Glutamatergic neuron (in vitro differentiated cells): ENCODE results near the gene DLEU7. TPM values are rescaled to one million over a fixed set of nuclear protein-coding genes. Genes with fewer than 3 reads are reported as not detected.

Experiments used
- DNase-seq: peaks from one replicate; pipeline ENCODE4 v3.0.0; 2022
- H3K27ac Mint-ChIP-seq: one replicate; pipeline ENCODE4 v1.8.0; 2020; ENCODE audit warnings: mild to moderate bottlenecking, mixed read lengths, inconsistent platforms; ENCODE audit not compliant: unreplicated experiment
- H3K27me3 Mint-ChIP-seq: one replicate; pipeline ENCODE4 v1.8.0; 2020; ENCODE audit warnings: mild to moderate bottlenecking, moderate library complexity, mixed read lengths, inconsistent platforms; ENCODE audit not compliant: unreplicated experiment
- H3K36me3 Mint-ChIP-seq: one replicate; pipeline ENCODE4 v1.8.0; 2020; ENCODE audit warnings: mild to moderate bottlenecking, mixed read lengths, inconsistent platforms; ENCODE audit not compliant: unreplicated experiment
- H3K4me1 Mint-ChIP-seq: one replicate; pipeline ENCODE4 v1.8.0; 2020; ENCODE audit warnings: mild to moderate bottlenecking, low read depth, mixed read lengths, inconsistent platforms; ENCODE audit not compliant: unreplicated experiment
- H3K4me3 Mint-ChIP-seq: one replicate; pipeline ENCODE4 v1.8.0; 2020; ENCODE audit warnings: mild to moderate bottlenecking, mixed read lengths, inconsistent platforms; ENCODE audit not compliant: unreplicated experiment
- H3K9me3 Mint-ChIP-seq: one replicate; pipeline ENCODE4 v1.8.0; 2020; ENCODE audit warnings: mild to moderate bottlenecking, moderate library complexity, mixed read lengths, inconsistent platforms; ENCODE audit not compliant: unreplicated experiment
- total RNA-seq: library from RNA; stranded (reverse); fragmentation: NEBNext Ultra II Directional; extraction: Animal tissue kit (Norgen Biotek cat#: 25700); gene quantifications from one replicate; pipeline ENCODE4 v1.2.1, GENCODE V29; 2021; ENCODE audit not compliant: unreplicated experiment
- TF ChIP-seq, protein P1 (sequence below): fragments of 200-600 bp; sonication (generic); IDR thresholded peaks from one replicate; pipeline ENCODE4 v1.5.0; 2021; ENCODE audit not compliant: partially characterized antibody, unreplicated experiment

Gene DLEU7
- total RNA-seq, 1 donor from 2014 or later: 2.3 TPM

DNA sequence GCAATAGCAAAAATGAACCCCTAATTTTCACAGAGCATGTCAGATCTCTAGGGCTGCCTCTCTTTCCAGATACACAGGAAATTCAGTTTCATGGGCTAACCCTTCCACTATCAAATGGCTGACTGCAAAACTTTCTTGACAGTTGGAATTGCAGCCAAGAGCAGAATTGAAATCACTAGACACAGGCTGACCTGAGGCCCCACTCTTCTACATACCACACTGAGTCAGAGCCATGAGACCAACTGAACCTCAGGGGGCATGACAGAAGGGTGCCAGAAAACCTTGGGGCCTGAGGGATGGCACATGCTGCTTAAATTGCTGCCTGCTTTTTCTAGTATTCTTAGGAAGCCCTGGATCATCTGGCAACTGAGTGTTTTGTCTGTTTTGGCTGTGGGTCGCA, 1.7 kb upstream of the DLEU7 start:
- TF ChIP-seq, protein P1, sequence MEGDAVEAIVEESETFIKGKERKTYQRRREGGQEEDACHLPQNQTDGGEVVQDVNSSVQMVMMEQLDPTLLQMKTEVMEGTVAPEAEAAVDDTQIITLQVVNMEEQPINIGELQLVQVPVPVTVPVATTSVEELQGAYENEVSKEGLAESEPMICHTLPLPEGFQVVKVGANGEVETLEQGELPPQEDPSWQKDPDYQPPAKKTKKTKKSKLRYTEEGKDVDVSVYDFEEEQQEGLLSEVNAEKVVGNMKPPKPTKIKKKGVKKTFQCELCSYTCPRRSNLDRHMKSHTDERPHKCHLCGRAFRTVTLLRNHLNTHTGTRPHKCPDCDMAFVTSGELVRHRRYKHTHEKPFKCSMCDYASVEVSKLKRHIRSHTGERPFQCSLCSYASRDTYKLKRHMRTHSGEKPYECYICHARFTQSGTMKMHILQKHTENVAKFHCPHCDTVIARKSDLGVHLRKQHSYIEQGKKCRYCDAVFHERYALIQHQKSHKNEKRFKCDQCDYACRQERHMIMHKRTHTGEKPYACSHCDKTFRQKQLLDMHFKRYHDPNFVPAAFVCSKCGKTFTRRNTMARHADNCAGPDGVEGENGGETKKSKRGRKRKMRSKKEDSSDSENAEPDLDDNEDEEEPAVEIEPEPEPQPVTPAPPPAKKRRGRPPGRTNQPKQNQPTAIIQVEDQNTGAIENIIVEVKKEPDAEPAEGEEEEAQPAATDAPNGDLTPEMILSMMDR: no peak
- DNase-seq: no peak
- H3K36me3 Mint-ChIP-seq: no peaks in the 10 kb centered on the region
- no peak overlapping the region for H3K27ac Mint-ChIP-seq
- peaks cover 4% of the 10 kb centered on the region for H3K9me3 Mint-ChIP-seq
- H3K27me3 Mint-ChIP-seq: no peaks in the 10 kb centered on the region
- H3K4me1 Mint-ChIP-seq: peaks cover 25% of the 10 kb centered on the region
- H3K4me3 Mint-ChIP-seq: no peak overlapping the region

DNA sequence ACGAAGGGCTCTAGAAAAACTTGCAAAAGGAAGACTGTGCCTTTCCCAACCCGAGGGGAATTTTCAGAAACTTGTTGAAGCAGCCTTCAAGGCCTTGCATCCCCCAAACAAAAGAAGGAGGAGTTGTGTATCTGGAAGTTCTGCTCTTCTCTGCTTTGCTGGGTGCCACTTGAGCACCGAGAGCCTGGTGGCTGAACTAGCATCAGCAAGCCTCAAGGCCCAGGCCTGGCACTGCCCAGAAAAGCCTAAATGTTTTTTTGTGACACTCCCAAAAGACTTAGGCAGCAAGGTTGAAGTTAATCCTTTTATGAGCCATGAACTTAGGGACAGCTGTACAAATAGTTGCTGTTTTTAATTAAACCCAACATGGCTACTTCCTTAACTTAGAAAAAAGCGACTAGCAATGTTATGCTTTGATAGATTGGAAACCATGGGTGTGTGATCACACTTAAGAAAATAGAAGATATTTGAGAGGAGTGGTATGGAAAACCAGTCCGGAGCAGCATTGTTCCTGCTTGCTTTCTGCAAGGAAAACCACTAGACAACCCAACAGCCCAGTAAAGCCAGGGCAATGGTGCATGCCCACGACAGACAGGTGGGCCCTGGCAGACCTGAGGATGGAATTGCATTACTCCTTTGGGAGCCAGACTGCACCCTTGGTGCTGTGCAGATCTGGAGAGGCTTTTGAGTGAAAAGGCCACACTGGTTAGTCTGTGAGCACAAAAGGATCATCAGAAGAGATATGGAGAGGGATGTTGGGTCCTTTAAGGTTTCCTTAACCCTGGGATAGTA, 788 bp upstream of the DLEU7 start:
- Mint-ChIP-seq H3K27ac (peak overlapping the region; percentile 79), H3K36me3 (no peaks in the 10 kb centered on the region), H3K4me1 (peaks cover 32% of the 10 kb centered on the region), H3K9me3 (peaks cover 3% of the 10 kb centered on the region), H3K4me3 (peak overlapping the region; percentile 89), H3K27me3 (no peaks in the 10 kb centered on the region)
- DNase-seq: no peak
- TF ChIP-seq, protein P1: no peak

DNA sequence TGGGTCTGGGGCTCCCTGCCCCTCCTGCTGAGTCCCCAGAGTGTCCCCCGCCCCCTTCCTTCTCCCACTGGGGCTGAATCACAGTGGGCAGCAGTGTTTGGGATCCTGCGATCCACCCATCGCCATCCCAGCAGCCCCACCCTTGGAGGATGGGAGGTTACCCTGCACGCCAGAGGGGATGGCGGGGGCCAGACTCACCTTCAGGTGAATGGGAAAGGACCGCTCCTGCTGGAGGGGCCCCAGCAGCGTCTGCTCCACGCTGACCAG, 569 bp downstream of the DLEU7 start:
- Mint-ChIP-seq H3K9me3 (peaks cover 2% of the 10 kb centered on the region), H3K27me3 (no peaks in the 10 kb centered on the region), H3K4me1 (peaks cover 32% of the 10 kb centered on the region), H3K4me3 (peak overlapping the region; percentile 86), H3K36me3 (no peaks in the 10 kb centered on the region), H3K27ac (no peak overlapping the region)
- DNase-seq: peak; percentile 20
- TF ChIP-seq, protein P1: no peak

DNA sequence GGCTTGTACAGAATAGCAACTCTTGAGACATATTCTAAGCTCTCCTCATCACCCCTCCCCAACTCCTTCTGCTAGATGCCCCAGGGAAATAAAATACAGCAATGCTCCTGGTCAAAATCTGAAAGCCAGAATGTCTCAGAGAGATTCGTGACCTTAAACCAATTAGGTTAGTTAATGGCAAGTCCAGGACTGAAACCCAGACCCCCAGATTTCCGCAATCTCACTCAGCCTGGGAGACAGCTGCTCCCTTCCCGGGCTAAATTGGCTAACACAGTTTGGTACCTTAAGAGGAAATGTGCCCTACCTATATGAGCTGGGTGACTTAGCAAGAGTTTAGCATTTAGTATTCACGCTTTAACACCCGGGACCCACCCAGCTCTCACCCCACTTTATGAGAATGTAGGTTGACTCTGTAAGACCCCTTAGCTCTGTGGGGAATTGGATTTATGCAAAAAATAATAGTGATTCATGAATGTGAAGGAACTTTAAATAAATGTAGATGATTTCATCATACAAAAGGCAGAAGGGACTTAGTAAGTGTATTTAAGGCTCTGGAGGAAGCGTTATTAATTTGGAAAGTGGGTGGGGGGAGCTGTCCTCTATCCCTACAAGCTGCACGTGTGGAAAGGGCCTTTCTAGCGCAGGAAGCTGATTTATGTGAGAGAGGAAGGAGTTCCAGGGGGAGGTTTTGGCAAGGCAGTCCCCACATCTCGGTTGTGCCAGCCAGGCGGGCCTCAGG, 1.1 kb downstream of the DLEU7 start:
- Mint-ChIP-seq H3K9me3 (peaks cover 2% of the 10 kb centered on the region), H3K4me3 (peak overlapping the region; percentile 86), H3K27me3 (peaks cover 2% of the 10 kb centered on the region), H3K36me3 (no peaks in the 10 kb centered on the region), H3K4me1 (peaks cover 32% of the 10 kb centered on the region), H3K27ac (peak overlapping the region; percentile 36)
- DNase-seq: peak; percentile 35
- TF ChIP-seq, protein P1: no peak

DNA sequence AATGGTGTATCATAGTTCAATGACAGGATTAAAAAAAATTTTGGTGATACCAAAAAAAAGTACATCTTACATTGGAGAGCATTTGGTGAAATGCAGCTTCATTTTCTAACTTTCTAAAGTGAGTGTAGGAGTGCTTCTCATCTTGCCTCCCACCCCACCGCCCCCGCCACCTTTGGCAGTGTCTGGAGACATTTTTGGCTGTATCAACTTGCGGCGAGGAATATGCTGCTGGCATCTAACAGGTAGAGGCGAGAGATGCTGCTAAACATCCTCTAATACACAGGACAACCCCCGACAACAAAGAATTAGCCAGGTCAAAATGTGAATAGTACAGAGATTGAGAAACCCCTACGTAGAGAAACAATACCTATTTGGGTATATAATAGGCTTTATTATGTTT, 1.7 kb downstream of the DLEU7 start:
- peak overlapping the region; percentile 40 for H3K4me3 Mint-ChIP-seq

More for the DNA sequence above, 1.7 kb downstream of the DLEU7 start:
- no peak for DNase-seq
- Mint-ChIP-seq H3K27ac (no peak overlapping the region), H3K4me1 (peaks cover 32% of the 10 kb centered on the region), H3K36me3 (no peaks in the 10 kb centered on the region), H3K27me3 (peaks cover 2% of the 10 kb centered on the region), H3K9me3 (peaks cover 2% of the 10 kb centered on the region)
- TF ChIP-seq, protein P1: no peak
